ENCODE results near the gene BNC1.

DNA sequence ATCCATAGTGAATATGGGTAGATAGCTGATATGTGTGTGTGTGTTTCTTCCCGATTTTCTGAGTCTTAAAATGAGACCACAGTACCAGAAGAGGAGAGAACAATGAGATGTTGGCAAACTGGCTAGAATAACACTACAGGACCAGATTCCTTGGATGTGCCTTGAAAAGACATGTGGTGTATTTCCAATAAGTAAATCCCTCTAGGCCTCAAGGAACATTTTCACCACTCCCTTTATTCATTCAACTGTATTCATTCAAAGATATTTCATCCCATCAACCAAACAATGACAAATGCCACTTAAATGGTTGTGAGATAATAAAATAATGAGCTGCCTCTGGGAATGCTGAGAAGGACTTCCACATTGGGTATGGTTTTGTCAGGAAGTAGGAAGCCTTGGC, 8.7 kb upstream of the BNC1 start:
- TF ChIP-seq EZH2 (IDR thresholded peaks at IDR 0.05) = no peak
- no peak for TF ChIP-seq POLR2AphosphoS5 (IDR thresholded peaks at IDR 0.05; ENCODE audit: borderline replicate concordance, low read depth, low read length)
